ENCODE results near the gene CADM2.
"Not testable (repeated sequence)": the region's sequence is repeated elsewhere in the genome, so short reads cannot be mapped to it uniquely, and the experiment has no call there.

CADM2 gene

GRCh38 chr3:85077018-85077417, 118.2 kb downstream of the CADM2 start:
- DNase-seq (ENCODE audit: low read depth), result no peak

GRCh38 chr3:85081191-85081906, 122.6 kb downstream of the CADM2 start:
- DNase-seq (ENCODE audit: low read depth), result no peak

- no peak for DNase-seq (ENCODE audit: low read depth)
These were observed 131.7 kb downstream of the CADM2 start for GRCh38 chr3:85090495-85090894.

GRCh38 chr3:85100316-85100715, 141.5 kb downstream of the CADM2 start:
- DNase-seq (ENCODE audit: low read depth), result no peak

- DNase-seq (ENCODE audit: low read depth), result no peak
These were observed 144.0 kb downstream of the CADM2 start for GRCh38 chr3:85102781-85103180.

GRCh38 chr3:85110393-85110792, 151.6 kb downstream of the CADM2 start:
- DNase-seq (ENCODE audit: low read depth), result no peak

- DNase-seq (ENCODE audit: low read depth), result no peak
These were observed 162.1 kb downstream of the CADM2 start for GRCh38 chr3:85120879-85121278.

GRCh38 chr3:85132864-85133263, 174.1 kb downstream of the CADM2 start:
- not testable (repeated sequence) for DNase-seq (ENCODE audit: low read depth)

GRCh38 chr3:85133691-85134420, 175.1 kb downstream of the CADM2 start:
- DNase-seq (ENCODE audit: low read depth), result not testable (repeated sequence)

- DNase-seq (ENCODE audit: low read depth), result no peak
These were observed 183.8 kb downstream of the CADM2 start for GRCh38 chr3:85142626-85143025.

GRCh38 chr3:85148036-85148435, 189.2 kb downstream of the CADM2 start:
- DNase-seq (ENCODE audit: low read depth), result no peak

- no peak for DNase-seq (ENCODE audit: low read depth)
These were observed 192.8 kb downstream of the CADM2 start for GRCh38 chr3:85151555-85151954.

- not testable (repeated sequence) for DNase-seq (ENCODE audit: low read depth)
These were observed 194.5 kb downstream of the CADM2 start for GRCh38 chr3:85153279-85153678.

GRCh38 chr3:85159376-85159775, 200.6 kb downstream of the CADM2 start:
- no peak for DNase-seq (ENCODE audit: low read depth)

GRCh38 chr3:85161544-85161943, 202.8 kb downstream of the CADM2 start:
- DNase-seq (ENCODE audit: low read depth), result no peak

GRCh38 chr3:85162905-85163304, 204.1 kb downstream of the CADM2 start:
- DNase-seq (ENCODE audit: low read depth), result no peak

- DNase-seq (ENCODE audit: low read depth), result no peak
These were observed 205.6 kb downstream of the CADM2 start for GRCh38 chr3:85164436-85164835.

GRCh38 chr3:85167576-85167975, 208.8 kb downstream of the CADM2 start:
- no peak for DNase-seq (ENCODE audit: low read depth)

- no peak for DNase-seq (ENCODE audit: low read depth)
These were observed 211.9 kb downstream of the CADM2 start for GRCh38 chr3:85170646-85171045.

- DNase-seq (ENCODE audit: low read depth), result no peak
These were observed 213.2 kb downstream of the CADM2 start for GRCh38 chr3:85171976-85172375.

- DNase-seq (ENCODE audit: low read depth), result no peak
These were observed 218.0 kb downstream of the CADM2 start for GRCh38 chr3:85176799-85177198.

- DNase-seq (ENCODE audit: low read depth), result no peak
These were observed 224.4 kb downstream of the CADM2 start for GRCh38 chr3:85182975-85183752.

GRCh38 chr3:85185495-85185894, 226.7 kb downstream of the CADM2 start:
- no peak for DNase-seq (ENCODE audit: low read depth)

Measured in activated gamma-delta T cell treated with anti-CD3 and anti-CD28 coated beads, Interleukin-2, amount 50 U/mL, for 16 hours (primary cell).